Measurements from ENCODE around the gene SELENOW.
"Not testable (repeated sequence)": the region's sequence is repeated elsewhere in the genome, so short reads cannot be mapped to it uniquely, and the experiment has no call there.

Gene SELENOW

DNA sequence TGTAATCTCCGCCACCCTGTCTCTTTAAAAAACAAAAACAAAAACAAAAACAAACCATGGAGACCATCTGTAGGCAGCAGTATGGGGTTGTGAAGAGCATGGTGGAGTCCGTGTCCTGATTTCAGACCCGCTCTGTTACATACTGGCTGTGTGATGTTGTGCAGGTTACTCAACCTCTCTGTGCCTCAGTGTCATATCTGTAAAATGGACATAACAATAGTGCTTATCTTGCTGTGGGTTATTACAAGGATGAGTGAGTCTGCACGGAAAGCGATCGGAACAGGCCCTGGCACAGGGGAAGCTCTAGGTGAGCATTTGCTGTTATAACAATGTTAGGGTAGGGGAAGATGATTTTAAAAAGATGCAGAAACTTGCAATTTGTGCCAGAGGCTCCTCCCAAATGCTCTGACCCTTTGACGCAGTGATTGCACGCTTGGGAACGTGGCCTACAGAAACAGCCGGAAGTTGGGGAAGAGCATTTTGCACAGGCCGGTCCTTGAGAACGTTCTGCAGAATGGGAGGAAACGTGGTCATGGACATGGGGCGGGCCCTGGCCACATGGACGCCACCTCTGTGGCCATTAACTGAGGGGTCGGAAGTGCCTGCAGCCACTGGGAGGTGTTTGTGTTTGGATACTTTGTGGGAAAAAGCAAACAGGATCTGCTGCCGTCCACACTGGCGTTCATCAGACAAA, 15.7 kb upstream of the SELENOW start:
- peak; percentile 64 for DNase-seq (ENCODE audit: low read depth)
- no peak overlapping the region for H3K4me3 ChIP-seq (ENCODE audit: control insufficient read depth, low read depth, low read length)
- TF ChIP-seq, protein P1, sequence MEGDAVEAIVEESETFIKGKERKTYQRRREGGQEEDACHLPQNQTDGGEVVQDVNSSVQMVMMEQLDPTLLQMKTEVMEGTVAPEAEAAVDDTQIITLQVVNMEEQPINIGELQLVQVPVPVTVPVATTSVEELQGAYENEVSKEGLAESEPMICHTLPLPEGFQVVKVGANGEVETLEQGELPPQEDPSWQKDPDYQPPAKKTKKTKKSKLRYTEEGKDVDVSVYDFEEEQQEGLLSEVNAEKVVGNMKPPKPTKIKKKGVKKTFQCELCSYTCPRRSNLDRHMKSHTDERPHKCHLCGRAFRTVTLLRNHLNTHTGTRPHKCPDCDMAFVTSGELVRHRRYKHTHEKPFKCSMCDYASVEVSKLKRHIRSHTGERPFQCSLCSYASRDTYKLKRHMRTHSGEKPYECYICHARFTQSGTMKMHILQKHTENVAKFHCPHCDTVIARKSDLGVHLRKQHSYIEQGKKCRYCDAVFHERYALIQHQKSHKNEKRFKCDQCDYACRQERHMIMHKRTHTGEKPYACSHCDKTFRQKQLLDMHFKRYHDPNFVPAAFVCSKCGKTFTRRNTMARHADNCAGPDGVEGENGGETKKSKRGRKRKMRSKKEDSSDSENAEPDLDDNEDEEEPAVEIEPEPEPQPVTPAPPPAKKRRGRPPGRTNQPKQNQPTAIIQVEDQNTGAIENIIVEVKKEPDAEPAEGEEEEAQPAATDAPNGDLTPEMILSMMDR (conservative IDR thresholded peaks at IDR 0.05; ENCODE audit: control insufficient read depth, insufficient read depth, low read depth, low read length), result no peak

DNA sequence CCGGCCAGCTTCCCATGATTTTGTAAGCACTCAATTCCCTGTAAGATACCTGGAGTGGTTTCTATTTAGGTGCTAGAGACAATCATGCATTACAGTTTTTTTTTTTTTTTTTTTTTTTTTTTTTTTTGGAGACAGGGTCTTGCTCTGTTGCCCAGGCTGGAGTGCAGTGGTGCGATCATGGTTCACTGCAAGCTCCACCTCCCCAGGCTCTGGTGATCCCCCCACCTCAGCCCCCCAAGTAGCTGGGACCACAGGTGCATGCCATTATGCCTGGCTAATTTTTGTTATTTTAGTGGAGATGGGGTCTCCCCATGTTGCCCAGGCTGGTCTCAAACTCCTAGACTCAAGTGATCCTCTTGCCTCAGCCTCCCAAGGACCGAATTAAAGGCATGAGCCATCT, 13.8 kb upstream of the SELENOW start:
- not testable (repeated sequence) for H3K4me3 ChIP-seq (ENCODE audit: control insufficient read depth, low read depth, low read length); DNase-seq (ENCODE audit: low read depth)

DNA sequence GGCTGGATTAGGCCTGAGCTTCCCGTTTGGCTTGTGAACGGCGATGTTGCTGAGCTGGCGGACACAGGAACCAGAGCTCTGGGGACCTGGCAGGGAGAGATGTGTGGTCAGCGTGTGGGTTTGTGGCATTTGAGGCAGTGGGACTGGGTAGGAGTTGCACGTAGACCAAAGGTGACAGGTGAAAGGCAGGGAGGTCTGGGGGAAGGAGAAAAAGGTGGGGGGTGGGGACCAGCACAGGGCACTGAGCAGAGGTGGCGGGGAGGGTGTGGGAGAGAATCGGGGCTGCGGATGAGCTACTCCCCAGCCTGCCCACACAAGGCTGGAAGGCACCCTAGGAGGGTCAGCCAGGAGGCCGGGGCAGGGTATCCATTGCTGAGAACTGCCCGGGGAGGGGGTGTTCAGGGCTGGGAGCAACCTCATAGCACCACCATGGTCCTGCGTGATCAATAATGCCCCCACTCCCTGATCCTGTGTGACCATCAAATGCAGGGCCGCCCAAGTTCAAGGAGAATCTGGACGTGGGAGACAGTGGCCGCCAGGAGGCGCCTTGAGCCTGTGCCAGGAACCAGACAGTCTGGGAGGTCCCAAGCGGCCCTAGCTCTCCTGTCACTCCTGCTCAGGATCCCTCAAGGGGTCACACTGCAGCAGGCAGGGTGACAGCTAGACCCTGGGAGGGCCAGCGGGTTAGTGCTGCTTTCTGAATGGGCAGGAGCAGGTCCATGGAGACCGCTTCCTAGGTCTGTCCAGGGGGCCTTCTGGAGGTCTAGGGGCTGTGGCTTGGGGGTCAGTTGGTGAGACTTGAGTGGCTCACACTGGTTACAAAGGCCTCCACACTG, 12.8 kb upstream of the SELENOW start:
- peak; percentile 59 for DNase-seq (ENCODE audit: low read depth)
- no peak overlapping the region for H3K4me3 ChIP-seq (ENCODE audit: control insufficient read depth, low read depth, low read length)
- TF ChIP-seq, protein P1 (conservative IDR thresholded peaks at IDR 0.05; ENCODE audit: control insufficient read depth, insufficient read depth, low read depth, low read length), result peak; percentile 77

DNA sequence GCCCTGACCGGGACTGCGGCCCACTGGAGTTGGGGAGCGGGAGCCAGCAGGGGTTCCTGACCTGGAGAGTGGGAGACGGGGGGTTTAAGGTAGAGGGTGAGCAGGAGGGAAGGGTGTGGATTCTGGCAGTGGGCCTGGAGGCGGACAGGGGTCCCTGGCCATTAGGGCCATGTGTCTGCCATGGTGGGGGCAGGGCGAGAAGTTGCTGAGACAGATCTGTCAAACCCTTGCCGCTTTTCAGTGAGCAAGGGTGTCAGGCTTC, 12.2 kb upstream of the SELENOW start:
- TF ChIP-seq, protein P1 (conservative IDR thresholded peaks at IDR 0.05; ENCODE audit: control insufficient read depth, insufficient read depth, low read depth, low read length), result no peak
- no peak for DNase-seq (ENCODE audit: low read depth)
- H3K4me3 ChIP-seq (ENCODE audit: control insufficient read depth, low read depth, low read length), result no peak overlapping the region

DNA sequence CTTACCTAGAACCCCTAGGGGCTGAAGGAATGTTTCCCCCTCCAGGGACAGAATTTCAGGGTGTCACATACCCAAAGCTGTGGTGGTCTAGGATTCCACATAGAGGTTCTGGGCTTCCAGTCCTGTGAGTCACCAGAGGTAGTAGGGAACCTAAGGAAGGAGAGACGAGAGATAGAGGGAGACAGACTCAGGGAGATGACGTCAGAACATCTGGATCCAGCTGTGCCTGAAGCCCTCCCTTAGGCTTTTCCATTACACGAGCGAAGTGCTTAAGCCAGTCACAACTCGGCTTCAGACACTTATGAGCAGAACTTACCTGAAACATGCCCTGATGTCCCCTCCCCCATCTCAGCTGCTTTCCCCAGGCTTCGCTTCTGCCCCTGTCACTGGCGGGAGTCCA, 11.8 kb upstream of the SELENOW start:
- TF ChIP-seq, protein P1 (conservative IDR thresholded peaks at IDR 0.05; ENCODE audit: control insufficient read depth, insufficient read depth, low read depth, low read length), result no peak
- no peak for DNase-seq (ENCODE audit: low read depth)
- H3K4me3 ChIP-seq (ENCODE audit: control insufficient read depth, low read depth, low read length), result no peak overlapping the region

DNA sequence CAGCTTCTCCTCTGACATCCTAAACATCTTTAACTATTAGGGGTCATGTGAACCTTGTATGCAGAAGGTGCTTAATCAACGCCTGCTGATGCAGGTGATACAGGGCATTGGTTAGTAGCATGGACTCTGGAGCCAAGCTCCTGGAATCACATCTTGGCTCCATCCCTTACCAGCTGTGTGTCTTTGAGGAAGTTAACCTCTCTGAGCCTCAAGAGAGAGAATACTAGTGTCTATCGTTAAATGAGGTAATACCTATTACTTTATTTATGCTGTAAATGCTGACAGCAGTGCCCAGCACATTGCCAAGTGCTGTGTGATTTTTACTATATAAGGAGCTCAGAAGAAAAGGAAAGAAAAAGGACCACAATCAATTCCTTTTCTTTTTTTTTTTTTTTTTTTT, 11.2 kb upstream of the SELENOW start:
- no peak for DNase-seq (ENCODE audit: low read depth)
- TF ChIP-seq, protein P1 (conservative IDR thresholded peaks at IDR 0.05; ENCODE audit: control insufficient read depth, insufficient read depth, low read depth, low read length), result no peak
- H3K4me3 ChIP-seq (ENCODE audit: control insufficient read depth, low read depth, low read length), result no peak overlapping the region

DNA sequence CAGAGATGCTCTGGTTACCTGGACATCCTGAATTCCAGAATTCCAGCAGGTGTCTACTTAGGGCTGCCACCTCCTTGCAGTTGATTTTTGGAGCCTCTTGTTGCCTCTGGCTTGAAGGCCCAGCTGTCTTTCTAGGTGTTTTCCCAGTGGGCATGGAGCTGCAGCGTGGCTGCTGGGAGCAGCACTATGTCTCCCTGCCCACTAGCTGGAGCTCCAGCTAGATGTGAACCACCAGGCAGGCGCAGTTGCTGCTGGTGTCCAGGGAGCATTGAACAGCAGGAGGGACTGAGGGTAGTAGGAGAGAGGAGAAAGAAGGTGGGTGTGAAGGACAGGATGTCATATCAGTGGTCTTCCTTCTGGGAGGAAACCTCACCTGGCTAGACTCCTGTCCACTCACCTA, 9.9 kb upstream of the SELENOW start:
- TF ChIP-seq, protein P1 (conservative IDR thresholded peaks at IDR 0.05; ENCODE audit: control insufficient read depth, insufficient read depth, low read depth, low read length), result no peak
- no peak for DNase-seq (ENCODE audit: low read depth)
- no peak overlapping the region for H3K4me3 ChIP-seq (ENCODE audit: control insufficient read depth, low read depth, low read length)

Data from fibroblast of mammary gland (primary cell).